Activated CD4-positive, alpha-beta memory T cell treated with anti-CD3 and anti-CD28 coated beads, Interleukin-2, amount 10 ng/mL, durations not matched to agents 7 days and 5 days (primary cell): Measurements from ENCODE around the gene TICRR. TPM values are rescaled to one million over a fixed set of nuclear protein-coding genes. Genes with fewer than 3 reads are reported as not detected.

ENCODE experiments used
- total RNA-seq, 2 experiments: library from RNA; stranded (reverse); gene quantifications; one replicate each; pipeline ENCODE4 v1.2.3, GENCODE V29; 2021

TICRR gene
- total RNA-seq, 2 experiments from 2014 or later = 18.2 to 18.5 TPM

Other genes starting within 250 kb of the TICRR start
- 100 to 1,000 TPM; 106 to 109 TPM for gene POLG, start 240.6 kb upstream of the TICRR start, total RNA-seq
- not detected for gene RHCG, start 78.9 kb upstream of the TICRR start, total RNA-seq
- gene KIF7, start 80.0 kb downstream of the TICRR start, total RNA-seq = under 1 TPM; 0.13 to 0.15 TPM
- gene PLIN1, start 103.9 kb downstream of the TICRR start, total RNA-seq = under 1 TPM; 0.08 to 0.15 TPM
- 1 to 10 TPM; 2.4 to 2.8 TPM for gene PEX11A, start 115.3 kb downstream of the TICRR start, total RNA-seq
- gene WDR93, start 115.3 kb downstream of the TICRR start, total RNA-seq = not detected
- 1 to 10 TPM; 3.2 to 3.5 TPM for gene MESP1, start 175.8 kb downstream of the TICRR start, total RNA-seq
- not detected for gene MESP2, start 200.9 kb downstream of the TICRR start, total RNA-seq
- 1 to 10 TPM; 3.7 to 4.0 TPM for gene ANPEP, start 239.4 kb downstream of the TICRR start, total RNA-seq